Lower lobe of right lung (tissue), 2 donors: ENCODE data around the gene ESR1. TPM values are rescaled to one million over a fixed set of nuclear protein-coding genes. Genes with fewer than 3 reads are reported as not detected.

Experiments used
- ATAC-seq, 2 donors: fragments of 200-7000 bp; cut with Tn5 transposase; one replicate each; pipeline ENCODE4 v1.9.1; 2020 to 2022; ENCODE audit warnings: mild to moderate bottlenecking in 2 of 2, moderate library complexity in 2 of 2
- DNase-seq: peaks from one replicate; pipeline ENCODE4 v3.0.0-alpha.2; 2020
- H3K27ac ChIP-seq: fragments of 200-600 bp; one replicate; pipeline ENCODE4 v1.8.0; 2022
- H3K27me3 ChIP-seq: fragments of 200-600 bp; one replicate; pipeline ENCODE4 v1.8.0; 2022; ENCODE audit warnings: low read depth
- H3K36me3 ChIP-seq: fragments of 200-600 bp; one replicate; pipeline ENCODE4 v1.8.0; 2022; ENCODE audit warnings: mild to moderate bottlenecking
- H3K4me1 ChIP-seq: fragments of 200-600 bp; one replicate; pipeline ENCODE4 v1.8.0; 2022
- H3K4me3 ChIP-seq: fragments of 200-600 bp; one replicate; pipeline ENCODE4 v1.8.0; 2022; ENCODE audit warnings: mild to moderate bottlenecking
- H3K9me3 ChIP-seq: fragments of 200-600 bp; one replicate; pipeline ENCODE4 v1.8.0; 2022
- CTCF ChIP-seq: fragments of 200-600 bp; IDR thresholded peaks from one replicate; pipeline ENCODE4 v1.8.0; 2022; ENCODE audit warnings: antibody characterized with exemption, mild to moderate bottlenecking
- intact Hi-C: fragments of 100-400 bp; cut with DNase I; formaldehyde crosslinking; loops from one replicate; pipeline ENCODE4 v1.11.0; 2022
- long read RNA-seq: library from polyadenylated mRNA; unstranded; transcript quantifications from one replicate; pipeline ENCODE4 v2.0.0, GENCODE V29; 2021
- total RNA-seq: library from RNA; stranded (reverse); fragmentation: NEBNext Ultra II Directional; extraction: Animal tissue kit (Norgen Biotek cat#: 25700); gene quantifications from one replicate; pipeline ENCODE4 v1.2.1, GENCODE V29; 2021
- donor health status: DM: no; HTN: yes; CAD: no; lungs with severe emphysema.

The ESR1 gene
- 3.7 TPM for total RNA-seq
- long read RNA-seq, partial matches to known transcripts = 1 of 8 reads
- long read RNA-seq, other reads (novel, unspliced or antisense) = 7 of 8 reads

- intact Hi-C loops = no loop called here
- no peak for TF ChIP-seq CTCF
- peaks cover 23% of the 10 kb centered on the region for H3K4me1 ChIP-seq
- H3K9me3 ChIP-seq = no peaks in the 10 kb centered on the region
- H3K27ac ChIP-seq = no peak within 1 kb of the TSS
- ATAC-seq (peak; percentile 61 to 63), DNase-seq (peak; percentile 45)
- H3K4me3 ChIP-seq = peak within 1 kb of the TSS; percentile 53
- H3K36me3 ChIP-seq = no peaks in the 10 kb centered on the region
- peaks cover 38% of the 10 kb centered on the region for H3K27me3 ChIP-seq
Observed at GRCh38 chr6:151807513-151808370, at the start of gene ESR1. Gene ESR1, plus strand, starts transcription at chr6:151807682. Its CDS starts 231 bp downstream, at chr6:151807913.

- intact Hi-C loops = no loop called here
- no peak for ATAC-seq
- H3K27me3 ChIP-seq = no peaks in the 10 kb centered on the region
Observed at GRCh38 chr6:151760486-151760885, 47.0 kb upstream of the ESR1 start.

GRCh38 chr6:151761851-151762250 lies 45.6 kb upstream of the ESR1 start:
- Histone ChIP-seq H3K36me3 (no peaks in the 10 kb centered on the region), H3K9me3 (no peaks in the 10 kb centered on the region), H3K27ac (no peak overlapping the region), H3K4me1 (peaks cover 8% of the 10 kb centered on the region), H3K27me3 (no peaks in the 10 kb centered on the region), H3K4me3 (no peak overlapping the region)
- DNase-seq (no peak), ATAC-seq (no peak)
- TF ChIP-seq CTCF = no peak
- intact Hi-C loops = no loop called here

More at GRCh38 chr6:151760486-151760885, 47.0 kb upstream of the ESR1 start:
- Histone ChIP-seq H3K9me3 (no peaks in the 10 kb centered on the region), H3K4me3 (no peak overlapping the region), H3K36me3 (no peaks in the 10 kb centered on the region), H3K4me1 (peaks cover 8% of the 10 kb centered on the region), H3K27ac (no peak overlapping the region)
- no peak for DNase-seq
- TF ChIP-seq CTCF = no peak

GRCh38 chr6:151762817-151763216 lies 44.7 kb upstream of the ESR1 start:
- Histone ChIP-seq H3K4me3 (no peak overlapping the region), H3K4me1 (peaks cover 8% of the 10 kb centered on the region), H3K27ac (no peak overlapping the region), H3K27me3 (no peaks in the 10 kb centered on the region), H3K36me3 (no peaks in the 10 kb centered on the region), H3K9me3 (no peaks in the 10 kb centered on the region)
- DNase-seq (no peak), ATAC-seq (no peak)
- intact Hi-C loops = no loop called here
- TF ChIP-seq CTCF = no peak

GRCh38 chr6:151763303-151763702 lies 44.2 kb upstream of the ESR1 start:
- intact Hi-C loops = no loop called here
- H3K27me3 ChIP-seq = no peaks in the 10 kb centered on the region
- peak overlapping the region; percentile 43 for H3K4me3 ChIP-seq
- TF ChIP-seq CTCF = peak; percentile 26
- peak overlapping the region; percentile 42 for H3K27ac ChIP-seq
- no peaks in the 10 kb centered on the region for H3K9me3 ChIP-seq
- no peak for DNase-seq
- no peaks in the 10 kb centered on the region for H3K36me3 ChIP-seq
- ATAC-seq = peak; percentile 59 to 60
- peaks cover 8% of the 10 kb centered on the region for H3K4me1 ChIP-seq
